ENCODE data around the gene GSK3A. TPM values are rescaled to one million over a fixed set of nuclear protein-coding genes. Genes with fewer than 3 reads are reported as not detected.

The GSK3A gene
- total and polyA plus RNA-seq, 9 of the 15 experiments (the other 6 are each of a cell fraction or from before 2014, with no cell fraction given) = 0.62 to 90.7 (median 33.3) TPM

DNA sequence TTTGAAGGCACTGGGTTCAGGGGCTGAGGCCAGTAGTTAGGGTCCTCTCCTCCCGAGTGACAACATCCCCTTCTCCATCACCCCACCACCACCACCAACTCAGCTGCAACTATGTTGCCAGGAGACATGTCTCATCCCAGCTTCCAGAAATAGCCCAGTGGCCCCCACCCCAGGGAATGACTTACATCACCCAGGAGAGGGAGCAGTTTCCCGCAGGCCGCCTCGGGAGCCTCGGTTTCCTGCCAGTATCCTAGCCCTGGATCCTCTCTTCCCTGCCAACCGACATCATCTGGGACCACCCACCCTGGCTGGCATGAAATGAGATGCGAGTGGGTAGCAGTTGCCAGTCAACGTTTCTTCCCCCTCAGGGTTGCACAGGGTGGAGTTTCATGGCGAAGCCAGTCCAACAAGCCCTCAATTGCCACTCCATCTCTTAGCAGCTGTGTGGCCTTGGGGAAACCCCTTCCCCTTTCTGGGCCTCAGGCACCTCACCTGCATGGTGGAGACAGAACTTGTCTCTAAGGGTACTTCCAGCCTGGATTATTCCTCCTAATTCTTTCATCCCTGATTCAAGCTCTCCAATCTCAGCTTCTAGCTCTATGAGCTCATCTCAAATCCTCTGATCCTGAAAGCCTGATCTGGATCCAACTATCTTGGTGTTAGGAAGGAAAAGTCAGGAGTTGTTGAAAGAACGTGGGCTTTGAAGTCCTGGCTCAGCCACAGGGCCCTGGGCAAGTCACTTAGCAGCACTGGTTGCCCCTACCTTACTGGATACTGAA is 3.9 kb upstream of the GSK3A start (continued):
- TF ChIP-seq, protein P1, sequence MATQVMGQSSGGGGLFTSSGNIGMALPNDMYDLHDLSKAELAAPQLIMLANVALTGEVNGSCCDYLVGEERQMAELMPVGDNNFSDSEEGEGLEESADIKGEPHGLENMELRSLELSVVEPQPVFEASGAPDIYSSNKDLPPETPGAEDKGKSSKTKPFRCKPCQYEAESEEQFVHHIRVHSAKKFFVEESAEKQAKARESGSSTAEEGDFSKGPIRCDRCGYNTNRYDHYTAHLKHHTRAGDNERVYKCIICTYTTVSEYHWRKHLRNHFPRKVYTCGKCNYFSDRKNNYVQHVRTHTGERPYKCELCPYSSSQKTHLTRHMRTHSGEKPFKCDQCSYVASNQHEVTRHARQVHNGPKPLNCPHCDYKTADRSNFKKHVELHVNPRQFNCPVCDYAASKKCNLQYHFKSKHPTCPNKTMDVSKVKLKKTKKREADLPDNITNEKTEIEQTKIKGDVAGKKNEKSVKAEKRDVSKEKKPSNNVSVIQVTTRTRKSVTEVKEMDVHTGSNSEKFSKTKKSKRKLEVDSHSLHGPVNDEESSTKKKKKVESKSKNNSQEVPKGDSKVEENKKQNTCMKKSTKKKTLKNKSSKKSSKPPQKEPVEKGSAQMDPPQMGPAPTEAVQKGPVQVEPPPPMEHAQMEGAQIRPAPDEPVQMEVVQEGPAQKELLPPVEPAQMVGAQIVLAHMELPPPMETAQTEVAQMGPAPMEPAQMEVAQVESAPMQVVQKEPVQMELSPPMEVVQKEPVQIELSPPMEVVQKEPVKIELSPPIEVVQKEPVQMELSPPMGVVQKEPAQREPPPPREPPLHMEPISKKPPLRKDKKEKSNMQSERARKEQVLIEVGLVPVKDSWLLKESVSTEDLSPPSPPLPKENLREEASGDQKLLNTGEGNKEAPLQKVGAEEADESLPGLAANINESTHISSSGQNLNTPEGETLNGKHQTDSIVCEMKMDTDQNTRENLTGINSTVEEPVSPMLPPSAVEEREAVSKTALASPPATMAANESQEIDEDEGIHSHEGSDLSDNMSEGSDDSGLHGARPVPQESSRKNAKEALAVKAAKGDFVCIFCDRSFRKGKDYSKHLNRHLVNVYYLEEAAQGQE (IDR thresholded peaks at IDR 0.05; ENCODE audit: borderline replicate concordance) = peak; percentile 83
- TF ChIP-seq, protein P1 (CRISPR knock-in tag; IDR thresholded peaks at IDR 0.05; ENCODE audit: low read depth) = no peak
- TF ChIP-seq MCM2 (IDR thresholded peaks at IDR 0.05; ENCODE audit: low read depth) (no peak), ZBTB7A (IDR thresholded peaks at IDR 0.05; ENCODE audit: borderline replicate concordance, control insufficient read depth, low read depth, low read length) (no peak), BRD4 (IDR thresholded peaks at IDR 0.05) (no peak), ZC3H11A (IDR thresholded peaks at IDR 0.05; ENCODE audit: low read depth, low read length) (no peak), RBM25 (IDR thresholded peaks at IDR 0.05; ENCODE audit: low read depth, low read length, severe bottlenecking) (no peak)
- TF ChIP-seq, protein P2, sequence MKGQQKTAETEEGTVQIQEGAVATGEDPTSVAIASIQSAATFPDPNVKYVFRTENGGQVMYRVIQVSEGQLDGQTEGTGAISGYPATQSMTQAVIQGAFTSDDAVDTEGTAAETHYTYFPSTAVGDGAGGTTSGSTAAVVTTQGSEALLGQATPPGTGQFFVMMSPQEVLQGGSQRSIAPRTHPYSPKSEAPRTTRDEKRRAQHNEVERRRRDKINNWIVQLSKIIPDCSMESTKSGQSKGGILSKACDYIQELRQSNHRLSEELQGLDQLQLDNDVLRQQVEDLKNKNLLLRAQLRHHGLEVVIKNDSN (CRISPR knock-in tag; IDR thresholded peaks at IDR 0.05) = no peak
- TF ChIP-seq, protein P3, sequence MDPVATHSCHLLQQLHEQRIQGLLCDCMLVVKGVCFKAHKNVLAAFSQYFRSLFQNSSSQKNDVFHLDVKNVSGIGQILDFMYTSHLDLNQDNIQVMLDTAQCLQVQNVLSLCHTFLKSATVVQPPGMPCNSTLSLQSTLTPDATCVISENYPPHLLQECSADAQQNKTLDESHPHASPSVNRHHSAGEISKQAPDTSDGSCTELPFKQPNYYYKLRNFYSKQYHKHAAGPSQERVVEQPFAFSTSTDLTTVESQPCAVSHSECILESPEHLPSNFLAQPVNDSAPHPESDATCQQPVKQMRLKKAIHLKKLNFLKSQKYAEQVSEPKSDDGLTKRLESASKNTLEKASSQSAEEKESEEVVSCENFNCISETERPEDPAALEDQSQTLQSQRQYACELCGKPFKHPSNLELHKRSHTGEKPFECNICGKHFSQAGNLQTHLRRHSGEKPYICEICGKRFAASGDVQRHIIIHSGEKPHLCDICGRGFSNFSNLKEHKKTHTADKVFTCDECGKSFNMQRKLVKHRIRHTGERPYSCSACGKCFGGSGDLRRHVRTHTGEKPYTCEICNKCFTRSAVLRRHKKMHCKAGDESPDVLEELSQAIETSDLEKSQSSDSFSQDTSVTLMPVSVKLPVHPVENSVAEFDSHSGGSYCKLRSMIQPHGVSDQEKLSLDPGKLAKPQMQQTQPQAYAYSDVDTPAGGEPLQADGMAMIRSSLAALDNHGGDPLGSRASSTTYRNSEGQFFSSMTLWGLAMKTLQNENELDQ (CRISPR knock-in tag; IDR thresholded peaks at IDR 0.05; ENCODE audit: borderline replicate concordance) = no peak
- TF ChIP-seq, protein P4, sequence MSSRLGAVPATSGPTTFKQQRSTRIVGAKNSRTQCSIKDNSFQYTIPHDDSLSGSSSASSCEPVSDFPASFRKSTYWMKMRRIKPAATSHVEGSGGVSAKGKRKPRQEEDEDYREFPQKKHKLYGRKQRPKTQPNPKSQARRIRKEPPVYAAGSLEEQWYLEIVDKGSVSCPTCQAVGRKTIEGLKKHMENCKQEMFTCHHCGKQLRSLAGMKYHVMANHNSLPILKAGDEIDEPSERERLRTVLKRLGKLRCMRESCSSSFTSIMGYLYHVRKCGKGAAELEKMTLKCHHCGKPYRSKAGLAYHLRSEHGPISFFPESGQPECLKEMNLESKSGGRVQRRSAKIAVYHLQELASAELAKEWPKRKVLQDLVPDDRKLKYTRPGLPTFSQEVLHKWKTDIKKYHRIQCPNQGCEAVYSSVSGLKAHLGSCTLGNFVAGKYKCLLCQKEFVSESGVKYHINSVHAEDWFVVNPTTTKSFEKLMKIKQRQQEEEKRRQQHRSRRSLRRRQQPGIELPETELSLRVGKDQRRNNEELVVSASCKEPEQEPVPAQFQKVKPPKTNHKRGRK (tag; IDR thresholded peaks at IDR 0.05) = no peak
- TF ChIP-seq, protein P5, sequence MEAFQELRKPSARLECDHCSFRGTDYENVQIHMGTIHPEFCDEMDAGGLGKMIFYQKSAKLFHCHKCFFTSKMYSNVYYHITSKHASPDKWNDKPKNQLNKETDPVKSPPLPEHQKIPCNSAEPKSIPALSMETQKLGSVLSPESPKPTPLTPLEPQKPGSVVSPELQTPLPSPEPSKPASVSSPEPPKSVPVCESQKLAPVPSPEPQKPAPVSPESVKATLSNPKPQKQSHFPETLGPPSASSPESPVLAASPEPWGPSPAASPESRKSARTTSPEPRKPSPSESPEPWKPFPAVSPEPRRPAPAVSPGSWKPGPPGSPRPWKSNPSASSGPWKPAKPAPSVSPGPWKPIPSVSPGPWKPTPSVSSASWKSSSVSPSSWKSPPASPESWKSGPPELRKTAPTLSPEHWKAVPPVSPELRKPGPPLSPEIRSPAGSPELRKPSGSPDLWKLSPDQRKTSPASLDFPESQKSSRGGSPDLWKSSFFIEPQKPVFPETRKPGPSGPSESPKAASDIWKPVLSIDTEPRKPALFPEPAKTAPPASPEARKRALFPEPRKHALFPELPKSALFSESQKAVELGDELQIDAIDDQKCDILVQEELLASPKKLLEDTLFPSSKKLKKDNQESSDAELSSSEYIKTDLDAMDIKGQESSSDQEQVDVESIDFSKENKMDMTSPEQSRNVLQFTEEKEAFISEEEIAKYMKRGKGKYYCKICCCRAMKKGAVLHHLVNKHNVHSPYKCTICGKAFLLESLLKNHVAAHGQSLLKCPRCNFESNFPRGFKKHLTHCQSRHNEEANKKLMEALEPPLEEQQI (IDR thresholded peaks at IDR 0.05) = no peak
